Measurements from ENCODE around the gene SYP. TPM values are rescaled to one million over a fixed set of nuclear protein-coding genes. Genes with fewer than 3 reads are reported as not detected.

Gene SYP
- total RNA-seq, 1 donor from 2014 or later: 1.5 TPM

DNA sequence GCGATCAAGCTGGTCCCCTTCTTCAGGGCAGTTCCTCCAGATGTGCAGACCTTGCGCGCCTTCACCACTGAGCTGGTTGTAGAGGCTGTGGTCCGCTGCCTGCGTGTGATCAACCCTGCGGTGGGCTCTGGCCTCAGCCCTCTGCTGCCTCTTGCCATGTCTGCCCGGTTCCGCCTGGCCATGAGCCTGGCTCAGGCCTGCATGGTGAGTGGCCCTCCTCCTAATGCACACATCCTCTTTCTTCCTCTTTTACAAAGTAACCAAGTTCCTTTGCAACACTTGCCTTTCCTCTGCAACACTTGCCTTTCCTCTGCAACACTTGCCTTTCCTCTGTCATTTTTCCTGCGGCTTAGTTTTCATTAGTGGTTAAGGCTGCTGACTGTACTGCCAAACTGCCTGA, 37.1 kb upstream of the SYP start:
- no peaks in the 10 kb centered on the region for H3K4me1 Mint-ChIP-seq (ENCODE audit: low read depth)
- DNase-seq (ENCODE audit: low spot score): no peak
- no peak overlapping the region for H3K4me3 Mint-ChIP-seq (ENCODE audit: unreplicated experiment)
- no peaks in the 10 kb centered on the region for H3K27me3 Mint-ChIP-seq (ENCODE audit: low read depth)
- no peak overlapping the region for H3K27ac Mint-ChIP-seq (ENCODE audit: unreplicated experiment)
- H3K36me3 Mint-ChIP-seq (ENCODE audit: low read depth): no peaks in the 10 kb centered on the region
- TF ChIP-seq, protein P1, sequence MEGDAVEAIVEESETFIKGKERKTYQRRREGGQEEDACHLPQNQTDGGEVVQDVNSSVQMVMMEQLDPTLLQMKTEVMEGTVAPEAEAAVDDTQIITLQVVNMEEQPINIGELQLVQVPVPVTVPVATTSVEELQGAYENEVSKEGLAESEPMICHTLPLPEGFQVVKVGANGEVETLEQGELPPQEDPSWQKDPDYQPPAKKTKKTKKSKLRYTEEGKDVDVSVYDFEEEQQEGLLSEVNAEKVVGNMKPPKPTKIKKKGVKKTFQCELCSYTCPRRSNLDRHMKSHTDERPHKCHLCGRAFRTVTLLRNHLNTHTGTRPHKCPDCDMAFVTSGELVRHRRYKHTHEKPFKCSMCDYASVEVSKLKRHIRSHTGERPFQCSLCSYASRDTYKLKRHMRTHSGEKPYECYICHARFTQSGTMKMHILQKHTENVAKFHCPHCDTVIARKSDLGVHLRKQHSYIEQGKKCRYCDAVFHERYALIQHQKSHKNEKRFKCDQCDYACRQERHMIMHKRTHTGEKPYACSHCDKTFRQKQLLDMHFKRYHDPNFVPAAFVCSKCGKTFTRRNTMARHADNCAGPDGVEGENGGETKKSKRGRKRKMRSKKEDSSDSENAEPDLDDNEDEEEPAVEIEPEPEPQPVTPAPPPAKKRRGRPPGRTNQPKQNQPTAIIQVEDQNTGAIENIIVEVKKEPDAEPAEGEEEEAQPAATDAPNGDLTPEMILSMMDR (IDR thresholded peaks at IDR 0.05): no peak
- no peaks in the 10 kb centered on the region for H3K9me3 Mint-ChIP-seq (ENCODE audit: low read depth)

DNA sequence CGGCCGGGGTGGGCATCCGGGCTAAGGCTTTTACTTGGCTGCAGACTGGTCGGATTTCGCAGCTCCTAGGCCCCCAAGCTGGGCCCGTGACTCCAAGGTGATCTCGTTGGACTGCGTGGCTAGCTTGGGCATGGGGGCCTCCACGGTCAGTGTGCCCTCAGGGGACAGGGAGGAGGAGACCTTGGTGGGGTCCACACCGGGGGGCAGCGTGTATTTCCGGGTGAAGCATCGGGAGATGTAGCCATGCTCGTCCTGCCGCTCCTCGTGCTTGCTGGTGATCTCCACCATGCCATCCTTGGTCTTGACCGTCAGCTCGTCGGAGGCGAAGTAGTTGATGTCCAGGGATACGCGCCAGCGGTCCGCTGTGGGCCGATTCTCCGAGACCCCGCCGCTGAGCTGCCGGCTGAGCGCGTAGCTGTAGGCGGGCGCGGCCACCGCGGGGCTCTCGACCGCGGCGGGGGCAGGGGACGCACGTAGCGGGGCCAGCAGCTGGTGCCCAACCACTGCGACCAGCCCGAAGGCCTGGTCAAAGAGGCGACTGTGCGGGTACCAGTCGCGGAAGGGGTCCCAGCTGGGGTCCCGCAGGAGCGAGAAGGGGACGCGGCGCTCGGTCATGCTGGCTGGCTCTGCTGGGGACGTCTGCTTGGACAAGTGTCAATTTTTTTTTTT, 34.0 kb upstream of the SYP start:
- Mint-ChIP-seq H3K27ac (ENCODE audit: unreplicated experiment) (no peak overlapping the region), H3K36me3 (ENCODE audit: low read depth) (no peaks in the 10 kb centered on the region), H3K4me3 (ENCODE audit: unreplicated experiment) (no peak overlapping the region), H3K9me3 (ENCODE audit: low read depth) (peaks cover 2% of the 10 kb centered on the region), H3K4me1 (ENCODE audit: low read depth) (no peaks in the 10 kb centered on the region), H3K27me3 (ENCODE audit: low read depth) (no peaks in the 10 kb centered on the region)
- TF ChIP-seq, protein P1 (IDR thresholded peaks at IDR 0.05): no peak
- no peak for DNase-seq (ENCODE audit: low spot score)

DNA sequence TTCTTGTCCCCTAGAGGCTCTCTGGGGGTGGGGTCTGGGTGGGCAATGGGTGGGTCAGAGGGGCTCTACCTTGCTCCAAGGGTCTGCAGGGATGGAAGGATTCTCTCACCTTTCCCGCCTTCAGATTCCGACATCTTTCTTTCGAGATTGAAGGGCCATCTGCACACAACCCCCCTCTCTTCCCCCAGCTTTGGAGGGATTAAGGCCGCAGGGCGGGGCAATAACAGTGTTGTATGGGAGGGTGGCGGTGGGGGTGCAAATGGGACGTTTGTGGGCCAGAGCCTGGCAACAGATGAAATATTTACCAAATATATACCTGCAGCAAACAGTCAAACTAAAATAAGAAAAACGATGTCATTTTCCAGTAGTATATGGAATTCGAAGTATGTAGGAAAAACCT, 33.2 kb upstream of the SYP start, which contains the start of gene CACNA1F:
Gene CACNA1F, minus strand, starts transcription at position 165 of the 400 bp plus-strand sequence. Its CDS starts 31 bp downstream, at position 134.
- no peak for DNase-seq (ENCODE audit: low spot score)
- TF ChIP-seq, protein P1 (IDR thresholded peaks at IDR 0.05): no peak
- no peaks in the 10 kb centered on the region for H3K27me3 Mint-ChIP-seq (ENCODE audit: low read depth)
- peak within 1 kb of the TSS; percentile 27 for H3K27ac Mint-ChIP-seq (ENCODE audit: unreplicated experiment)
- H3K4me3 Mint-ChIP-seq (ENCODE audit: unreplicated experiment): no peak within 1 kb of the TSS
- no peaks in the 10 kb centered on the region for H3K4me1 Mint-ChIP-seq (ENCODE audit: low read depth)
- no peaks in the 10 kb centered on the region for H3K36me3 Mint-ChIP-seq (ENCODE audit: low read depth)
- peaks cover 2% of the 10 kb centered on the region for H3K9me3 Mint-ChIP-seq (ENCODE audit: low read depth)

DNA sequence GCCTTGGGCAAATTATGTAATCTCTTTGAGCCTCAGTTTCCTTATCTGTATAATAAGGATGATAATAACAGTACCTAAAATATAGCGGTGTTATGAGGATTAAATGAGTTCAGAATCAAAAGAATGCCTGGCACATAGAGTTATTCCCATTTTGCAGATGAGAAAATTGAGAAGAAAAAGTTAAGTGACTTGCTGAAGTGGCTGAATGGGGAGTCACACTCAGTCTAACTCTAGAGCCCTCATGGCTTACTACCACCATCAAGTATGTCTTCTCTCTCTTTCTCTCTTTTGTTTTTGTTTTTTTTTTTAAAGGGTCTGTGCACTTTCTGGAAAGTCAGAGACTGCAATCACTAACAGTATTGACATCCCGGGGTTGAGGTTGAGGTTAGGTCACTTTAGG, 32.5 kb upstream of the SYP start:
- H3K27ac Mint-ChIP-seq (ENCODE audit: unreplicated experiment): peak overlapping the region; percentile 27
- TF ChIP-seq, protein P1 (IDR thresholded peaks at IDR 0.05): no peak

DNA sequence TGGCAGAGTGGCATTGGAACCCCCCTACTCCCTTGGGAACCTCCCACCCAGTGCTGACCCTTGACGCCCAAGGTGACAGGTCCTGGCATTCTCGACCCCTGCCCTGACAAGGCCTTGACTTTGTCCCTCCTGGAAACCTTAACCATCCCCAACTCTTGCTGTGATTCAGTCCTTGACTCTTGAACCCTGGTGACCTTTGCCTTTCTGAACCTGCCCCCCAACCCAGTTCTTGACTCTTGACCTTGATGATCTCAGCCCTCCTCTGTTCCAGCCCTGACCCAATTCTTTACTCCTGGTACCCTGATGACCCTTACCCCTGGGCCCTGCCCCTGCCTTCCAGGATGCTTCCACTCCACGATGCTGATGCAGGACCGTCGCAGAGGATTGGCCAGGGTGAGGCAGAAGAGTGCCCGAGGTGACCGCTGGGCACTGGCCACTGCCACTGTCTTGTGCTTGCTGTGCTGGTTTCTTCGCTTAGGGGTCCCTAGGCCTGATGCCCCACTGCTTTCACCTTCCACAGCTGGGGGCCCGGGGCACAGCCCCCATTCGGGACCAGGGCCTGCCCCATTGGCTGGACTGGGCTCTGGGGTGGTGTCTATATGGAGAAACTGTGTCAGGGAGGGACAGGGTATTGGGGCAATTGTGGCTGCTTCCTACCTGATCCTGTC, 31.5 kb upstream of the SYP start:
- no peaks in the 10 kb centered on the region for H3K27me3 Mint-ChIP-seq (ENCODE audit: low read depth)
- H3K4me3 Mint-ChIP-seq (ENCODE audit: unreplicated experiment): no peak overlapping the region
- DNase-seq (ENCODE audit: low spot score): no peak
- TF ChIP-seq, protein P1 (IDR thresholded peaks at IDR 0.05): no peak
- no peaks in the 10 kb centered on the region for H3K36me3 Mint-ChIP-seq (ENCODE audit: low read depth)
- peaks cover 2% of the 10 kb centered on the region for H3K9me3 Mint-ChIP-seq (ENCODE audit: low read depth)
- no peak overlapping the region for H3K27ac Mint-ChIP-seq (ENCODE audit: unreplicated experiment)
- no peaks in the 10 kb centered on the region for H3K4me1 Mint-ChIP-seq (ENCODE audit: low read depth)

More for the DNA sequence above, 32.5 kb upstream of the SYP start:
- Mint-ChIP-seq H3K4me1 (ENCODE audit: low read depth) (no peaks in the 10 kb centered on the region), H3K27me3 (ENCODE audit: low read depth) (no peaks in the 10 kb centered on the region), H3K9me3 (ENCODE audit: low read depth) (peaks cover 2% of the 10 kb centered on the region), H3K36me3 (ENCODE audit: low read depth) (no peaks in the 10 kb centered on the region), H3K4me3 (ENCODE audit: unreplicated experiment) (no peak overlapping the region)
- no peak for DNase-seq (ENCODE audit: low spot score)
